Measurements from ENCODE around the gene GOLGA3.

The GOLGA3 gene

DNA sequence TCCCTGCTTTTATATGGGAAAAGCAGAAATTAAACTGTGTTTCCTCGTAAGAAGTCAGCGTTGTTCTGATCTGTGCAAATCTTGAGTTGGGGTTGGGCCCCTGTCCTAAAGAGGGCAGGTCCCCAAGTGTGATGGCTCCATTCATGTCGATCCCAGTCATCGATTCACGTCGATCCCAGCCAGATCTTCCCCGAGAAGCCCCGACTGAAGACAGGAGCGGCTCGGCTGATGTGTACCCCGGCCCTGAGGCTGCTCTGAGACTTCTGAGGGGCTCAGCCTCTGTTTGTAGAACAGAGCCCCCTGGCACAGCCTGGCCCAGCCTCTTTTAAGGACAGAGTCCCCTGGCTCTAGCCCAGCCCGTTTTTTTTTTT lies 108.7 kb downstream of the GOLGA3 start:
- no peak for DNase-seq

DNA sequence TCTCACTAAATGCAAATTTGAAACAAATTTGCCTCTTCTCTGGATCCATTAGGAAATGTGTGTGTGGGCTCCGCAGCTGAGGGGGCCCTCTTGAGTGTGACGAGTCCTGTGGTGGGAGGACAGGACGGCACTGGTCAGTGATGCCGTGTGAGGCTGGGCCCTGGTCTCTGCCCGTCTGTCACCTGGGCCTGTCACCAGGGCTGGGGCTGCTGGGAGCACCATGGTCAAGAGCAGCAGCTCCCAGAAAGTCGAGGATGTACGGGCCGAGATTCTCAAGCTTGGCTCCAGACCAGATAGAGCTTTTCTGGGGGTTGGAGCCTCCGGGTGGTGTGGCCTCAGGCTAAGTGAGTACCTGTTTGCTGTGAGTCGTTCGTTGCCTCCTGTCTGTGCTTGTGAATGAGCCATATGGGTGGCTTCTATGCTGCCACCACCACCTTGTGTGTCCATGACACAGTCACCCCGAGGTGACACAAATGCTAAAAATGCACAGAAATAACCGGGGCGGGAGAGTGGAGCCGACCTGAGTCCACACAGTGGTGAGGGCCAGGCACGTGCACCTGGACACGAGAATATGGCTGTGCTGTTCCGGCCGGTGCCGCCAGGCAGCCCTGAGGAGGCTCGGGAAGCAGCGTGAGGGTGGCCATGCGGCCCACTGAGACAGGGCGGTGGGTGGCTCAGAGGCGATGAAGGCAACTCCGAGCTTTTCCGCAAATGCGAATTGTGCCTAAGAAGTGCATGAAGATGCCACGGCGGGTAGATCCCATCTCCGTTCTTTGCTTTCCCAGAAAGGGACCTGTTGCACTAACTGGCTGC lies 109.3 kb downstream of the GOLGA3 start:
- no peak for DNase-seq
